GM21576 (cell line): ENCODE results near the gene STX8.
"Not testable (repeated sequence)": the region's sequence is repeated elsewhere in the genome, so short reads cannot be mapped to it uniquely, and the experiment has no call there.

Experiments used
- ATAC-seq: cut with Tn5 transposase; IDR thresholded peaks from one replicate; pipeline ENCODE4 v1.9.1; 2021; ENCODE audit warnings: mild to moderate bottlenecking, moderate library complexity; ENCODE audit not compliant: unreplicated experiment

Gene STX8

DNA sequence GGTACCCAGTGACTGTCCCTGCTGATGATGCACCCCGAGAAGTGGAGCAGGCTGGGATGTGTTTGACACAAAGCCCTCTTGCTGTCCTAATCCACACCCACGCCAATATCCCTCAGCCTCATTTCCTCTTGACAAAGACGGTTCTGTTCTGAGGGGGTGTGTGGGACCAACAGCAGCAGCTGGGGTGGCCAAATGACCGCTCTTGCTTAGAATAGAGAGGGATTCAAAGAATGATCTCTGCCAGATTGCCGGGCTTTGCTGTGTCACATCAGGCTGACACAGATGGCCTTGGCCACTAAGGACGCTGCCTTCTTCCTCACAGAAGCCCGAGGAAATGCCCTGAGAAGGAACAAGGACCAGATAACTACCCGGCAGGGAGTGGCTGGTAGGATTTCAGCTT lies 303.6 kb downstream of the STX8 start:
- no peak for ATAC-seq

DNA sequence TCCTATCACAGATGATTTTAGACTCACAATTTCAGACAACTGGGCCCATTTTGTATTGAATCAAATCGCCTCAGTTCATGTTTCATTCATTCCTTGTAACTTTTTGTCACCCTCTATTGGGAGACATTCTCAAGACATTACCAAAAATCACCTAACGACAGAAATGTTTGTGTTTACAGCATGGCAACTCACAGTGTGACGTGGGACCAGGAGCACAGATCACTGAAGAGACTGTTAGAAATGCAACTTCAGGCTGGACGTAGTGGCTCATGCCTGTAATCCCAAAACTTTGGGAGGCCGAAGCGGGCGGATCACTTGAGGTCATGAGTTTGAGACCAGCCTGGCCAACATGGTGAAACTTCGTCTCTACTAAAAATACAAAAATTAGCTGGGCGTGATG lies 304.7 kb downstream of the STX8 start:
- no peak for ATAC-seq

DNA sequence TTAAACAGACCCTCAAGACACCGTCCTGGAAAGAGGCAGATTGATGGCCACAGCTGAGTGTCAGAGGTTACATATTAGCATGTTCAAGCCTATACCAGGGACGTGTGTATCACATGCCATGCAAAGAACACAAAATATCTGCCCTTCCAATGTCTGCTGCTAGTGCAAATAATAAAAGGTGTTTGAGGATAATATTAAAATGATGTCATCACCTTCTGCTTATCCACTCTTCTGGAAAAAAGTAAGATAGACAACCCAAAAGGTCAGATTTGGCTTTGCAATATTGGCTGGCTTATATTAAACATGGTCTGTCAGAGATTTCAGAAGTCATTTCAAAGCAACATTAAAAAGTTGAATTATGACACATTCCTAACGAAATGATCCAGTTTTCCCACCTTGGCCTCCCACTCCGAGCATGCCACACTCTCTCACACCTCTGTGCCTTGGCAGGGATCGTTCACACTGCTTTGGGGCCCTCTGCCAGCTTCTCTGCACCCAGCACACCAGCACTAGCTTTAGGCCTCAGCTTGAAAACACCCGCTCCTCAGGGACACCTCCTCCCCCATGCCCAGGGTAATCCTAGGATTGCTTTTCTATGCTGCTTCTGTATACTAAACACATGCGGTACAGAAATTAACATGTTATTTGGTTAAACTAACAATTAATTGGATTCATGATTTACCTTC lies 306.1 kb downstream of the STX8 start:
- no peak for ATAC-seq

DNA sequence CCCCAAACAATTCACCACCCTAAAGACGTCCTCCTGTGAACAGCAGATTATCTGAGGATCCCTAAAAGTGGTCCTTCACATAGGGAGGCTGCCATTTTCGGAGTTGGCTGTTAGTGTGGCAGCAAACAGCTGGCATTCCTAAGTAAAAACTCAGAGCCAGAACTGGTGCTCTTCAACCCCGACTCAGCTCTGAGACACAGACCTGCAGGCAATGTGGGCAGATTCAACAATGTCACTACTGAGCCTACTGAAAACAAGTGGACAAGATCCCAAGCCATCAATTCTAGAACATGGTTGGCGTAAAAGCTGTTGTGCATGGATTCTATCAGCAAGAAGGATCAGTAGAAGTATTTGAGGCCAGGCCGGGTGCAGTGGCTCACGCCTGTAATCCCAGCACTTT lies 307.1 kb downstream of the STX8 start:
- no peak for ATAC-seq

DNA sequence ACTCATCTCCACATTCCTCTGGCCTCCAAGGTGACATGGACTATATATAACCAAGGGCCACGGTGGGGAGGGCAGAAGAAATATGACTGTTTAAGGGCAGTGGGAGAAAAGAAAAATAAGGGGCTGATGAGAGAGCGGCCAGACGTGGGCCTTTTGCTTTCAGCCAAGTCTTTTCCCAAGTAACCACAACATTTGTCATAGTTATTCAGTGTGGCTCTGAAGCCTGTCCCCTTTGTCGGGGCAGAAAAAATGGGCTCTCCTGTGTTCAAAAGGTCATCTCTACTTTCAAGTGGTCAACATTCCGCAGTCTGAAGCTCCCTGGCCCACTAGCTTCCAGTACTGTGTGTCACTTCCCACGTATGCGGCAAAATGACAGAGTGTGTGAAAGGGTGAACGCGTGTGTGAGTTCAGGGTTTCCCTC lies 308.9 kb downstream of the STX8 start:
- no peak for ATAC-seq

DNA sequence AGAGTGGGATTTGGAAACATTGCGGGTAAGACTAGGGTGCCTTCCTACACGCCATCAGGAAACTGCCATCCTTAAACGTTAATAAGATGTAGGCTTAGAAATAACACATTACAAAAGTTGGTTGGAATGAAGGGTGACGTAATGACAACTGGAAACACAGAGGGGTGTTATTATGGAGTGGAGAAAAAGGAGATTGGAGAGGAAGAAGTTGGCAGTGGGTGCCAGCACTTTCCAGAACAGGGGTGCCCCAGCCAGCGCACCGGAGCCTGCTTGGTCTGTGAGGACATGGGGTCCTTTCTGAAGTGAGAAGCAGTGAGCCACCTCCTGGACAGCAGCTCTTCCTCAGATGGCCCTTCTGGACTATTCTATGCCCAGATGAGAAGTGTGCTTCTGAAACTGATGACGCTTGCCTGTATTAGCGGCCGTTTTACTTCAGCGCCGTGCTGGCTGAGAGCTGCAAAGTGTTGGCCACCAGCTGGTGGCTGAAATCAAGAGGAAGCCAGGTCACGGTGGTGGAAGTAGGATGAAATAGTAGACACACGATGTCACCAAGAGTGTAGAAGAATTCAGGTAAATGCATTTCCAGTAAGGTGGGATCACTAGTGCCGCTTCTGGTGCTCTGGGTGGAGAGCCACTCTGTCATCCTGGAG lies 309.5 kb downstream of the STX8 start:
- no peak for ATAC-seq

DNA sequence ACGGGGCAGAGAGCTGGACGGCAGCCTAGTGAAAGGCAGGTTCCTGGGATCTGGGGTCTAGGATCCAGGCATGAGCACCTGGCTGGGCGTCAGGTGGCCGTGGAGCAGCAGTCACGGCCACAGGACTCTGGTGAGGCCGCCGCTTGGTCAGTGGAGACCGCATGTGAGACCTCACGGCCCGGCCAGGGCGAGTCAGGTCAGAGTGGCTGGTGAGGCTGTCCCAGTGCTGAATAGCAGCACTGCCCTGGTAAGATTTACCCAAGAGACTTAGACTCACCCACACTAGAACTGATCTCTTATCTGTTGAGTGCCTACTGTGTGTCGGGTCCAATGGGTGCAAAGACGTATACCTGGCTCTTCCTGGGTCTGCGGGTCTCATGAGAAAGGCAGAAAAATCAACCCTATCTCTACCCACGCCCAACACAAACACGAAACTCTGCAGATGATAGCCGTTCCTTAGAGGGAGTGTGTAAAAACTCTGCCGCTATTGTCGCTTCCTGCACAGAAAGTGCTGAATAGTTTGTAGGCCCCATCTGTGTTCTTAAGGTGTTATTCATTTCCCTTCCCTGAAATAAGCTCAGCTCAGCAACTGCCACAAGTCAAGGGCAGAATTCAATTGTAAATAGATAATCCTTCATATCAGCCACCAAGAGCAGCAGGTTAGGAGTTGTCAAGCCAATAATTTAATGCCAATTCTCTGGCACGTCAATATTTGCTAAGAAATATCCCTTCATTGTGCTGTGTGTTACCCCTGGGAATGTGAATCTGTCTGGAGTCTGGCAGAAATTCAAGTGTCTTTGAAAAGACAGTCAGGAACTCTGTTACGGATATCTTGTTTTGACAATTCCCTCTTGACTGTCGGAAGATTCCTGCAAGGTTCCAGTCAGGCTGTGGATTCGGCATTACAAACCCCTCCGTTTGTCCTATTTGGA lies 314.3 kb downstream of the STX8 start:
- ATAC-seq, result no peak

DNA sequence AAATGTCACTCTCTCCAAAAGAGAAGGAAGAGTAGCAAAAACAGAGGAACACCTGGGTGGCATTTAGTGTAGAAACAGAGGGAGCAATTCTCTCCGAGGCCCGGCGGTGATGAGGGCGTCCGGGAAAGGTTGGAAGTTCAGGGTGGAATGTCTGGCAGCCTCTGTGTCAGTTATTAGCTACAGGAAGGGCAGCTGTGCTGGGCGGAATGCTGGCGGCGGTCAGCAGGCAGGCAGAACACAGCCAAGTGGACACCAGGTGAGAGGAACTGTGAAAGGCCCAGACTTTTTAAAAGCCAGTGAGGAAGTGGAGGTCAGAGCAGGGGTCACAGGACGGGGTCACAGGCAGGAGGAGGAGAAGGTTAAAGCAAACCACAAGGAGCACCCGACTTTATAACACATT lies 316.2 kb downstream of the STX8 start:
- no peak for ATAC-seq

DNA sequence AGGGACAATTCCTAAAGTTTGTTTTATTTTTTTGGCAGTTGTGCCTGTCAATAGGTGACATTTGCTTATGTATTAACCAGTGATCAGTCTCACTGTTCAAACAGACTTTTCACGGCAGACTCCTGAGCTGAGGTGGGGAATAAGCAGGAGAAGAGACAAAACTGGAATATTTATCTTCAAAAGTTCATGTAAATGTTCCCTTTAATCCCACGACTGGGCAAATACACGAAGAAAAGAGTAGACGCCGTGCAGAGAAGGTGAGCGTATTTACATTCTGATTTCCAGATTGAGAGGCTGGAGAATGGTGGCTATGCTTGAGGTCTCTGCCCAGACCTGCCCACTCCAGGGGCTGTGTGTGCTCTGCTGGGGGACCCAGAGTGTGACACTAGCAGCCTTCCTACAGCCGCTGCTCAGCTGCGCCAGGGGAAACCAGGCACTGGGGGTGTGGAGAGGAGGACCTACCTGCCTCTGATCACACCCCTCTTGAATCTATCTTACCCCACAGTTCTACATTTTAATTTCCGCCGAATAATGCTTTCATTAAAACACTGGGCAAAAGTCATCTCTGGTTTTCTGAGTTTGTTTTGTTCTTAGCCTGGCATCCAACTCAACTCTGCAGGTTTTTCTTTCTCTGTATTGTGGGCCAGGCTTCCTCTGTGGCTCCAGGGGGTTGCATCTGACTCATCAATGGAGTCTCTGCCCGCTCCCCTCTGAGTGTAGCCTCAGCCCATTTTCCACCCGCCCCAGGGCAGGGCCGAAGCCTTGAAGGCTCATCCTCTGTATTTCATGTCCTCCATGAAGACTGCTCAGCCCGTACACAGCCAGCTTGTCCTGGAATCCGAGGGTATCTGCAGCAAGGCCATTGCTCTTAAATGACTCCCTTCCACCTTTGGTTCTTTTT lies 317.3 kb downstream of the STX8 start:
- no peak for ATAC-seq

DNA sequence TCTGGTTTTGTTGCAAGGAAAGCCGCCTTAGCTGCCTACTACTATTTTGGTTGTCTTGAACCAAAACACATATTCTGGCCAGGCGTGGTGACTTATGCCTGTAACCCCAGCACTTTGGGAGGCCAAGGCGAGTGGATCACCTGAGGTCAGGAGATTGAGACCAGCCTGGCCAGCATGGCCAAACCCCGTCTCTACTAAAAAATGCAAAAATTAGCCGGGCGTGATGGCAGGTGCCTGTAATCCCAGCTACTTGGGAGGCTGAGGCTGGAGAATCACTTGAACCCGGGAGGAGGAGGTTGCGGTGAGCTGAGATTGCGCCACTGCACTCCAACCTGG lies 318.0 kb downstream of the STX8 start:
- not testable (repeated sequence) for ATAC-seq

DNA sequence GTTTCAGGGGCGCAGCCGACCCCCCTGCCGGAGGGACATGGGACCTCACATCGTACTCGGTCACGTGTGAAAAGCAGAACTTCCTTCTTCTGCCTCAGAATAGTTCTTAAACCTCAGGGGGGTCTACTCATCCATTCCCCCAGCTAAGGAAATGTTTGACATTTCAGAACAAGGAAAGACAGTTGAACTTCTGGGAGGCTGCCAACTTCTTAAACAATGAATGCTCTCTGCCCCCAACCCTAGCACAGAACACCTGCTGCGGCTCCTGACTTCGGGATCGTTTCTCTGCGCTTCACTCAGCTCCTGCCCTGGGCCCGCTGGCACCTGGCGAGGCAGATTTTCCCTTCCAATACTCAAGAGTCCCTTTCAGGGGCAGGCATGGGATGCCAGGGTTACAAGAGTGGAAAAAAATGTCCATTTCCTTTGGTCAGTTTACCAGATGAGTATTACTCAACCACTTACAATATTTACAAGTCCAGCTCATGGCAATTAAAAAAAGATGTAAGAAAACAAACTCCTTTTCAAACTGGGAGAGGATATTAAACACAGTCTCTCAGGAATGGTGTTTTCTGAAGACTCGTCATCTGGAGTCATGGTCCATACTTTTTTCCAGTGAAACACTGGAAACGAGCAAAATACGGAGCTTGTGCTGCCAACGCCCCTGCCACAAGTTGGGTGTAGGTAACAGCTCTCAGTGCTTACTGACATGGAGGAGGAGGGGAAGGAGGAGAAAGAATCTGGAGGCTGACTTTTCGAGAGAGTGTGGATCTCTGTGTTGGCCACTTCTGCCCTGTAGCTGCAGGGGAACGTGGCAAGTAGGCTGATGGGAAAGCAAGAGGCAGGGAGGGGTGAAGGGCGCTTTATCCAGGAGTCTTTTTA lies 318.6 kb downstream of the STX8 start:
- ATAC-seq, result no peak

DNA sequence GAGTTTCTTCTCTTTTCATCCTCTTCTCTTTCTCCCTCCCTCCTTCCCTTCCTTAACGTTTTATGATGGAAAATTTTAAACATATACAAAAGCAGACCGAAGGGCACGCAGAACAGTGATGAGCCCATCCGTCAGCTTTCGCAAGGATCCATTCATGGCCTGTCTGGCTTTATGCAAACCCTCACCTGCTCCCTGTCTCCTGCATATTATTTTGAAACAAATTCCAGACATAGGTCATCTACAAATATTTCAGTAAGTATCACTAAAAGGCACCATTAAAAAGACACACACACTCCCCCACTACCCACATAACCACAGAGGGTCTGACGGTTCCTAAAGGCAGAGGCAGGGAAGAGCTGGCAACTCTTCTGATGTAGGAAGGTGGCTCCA lies 319.3 kb downstream of the STX8 start:
- no peak for ATAC-seq

DNA sequence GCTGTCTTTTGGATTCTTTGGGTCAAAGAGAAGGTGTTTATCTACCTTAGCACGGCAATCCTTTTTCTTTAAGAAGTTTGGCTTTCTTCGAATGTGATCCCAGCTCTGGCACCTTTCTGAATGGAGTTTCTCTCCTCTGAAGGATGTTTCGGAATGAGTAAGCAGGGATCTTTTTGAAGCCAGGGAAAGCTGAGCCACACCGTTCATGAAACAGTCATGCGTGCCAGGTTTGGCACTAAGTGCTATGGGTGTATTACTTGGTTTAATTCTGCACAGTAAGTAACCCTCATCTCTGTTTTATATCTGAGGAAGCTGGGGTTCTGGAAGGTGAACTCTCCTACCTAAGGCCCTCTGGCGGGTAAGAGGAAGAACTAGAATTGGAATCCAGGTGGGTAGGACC lies 319.8 kb downstream of the STX8 start:
- no peak for ATAC-seq

DNA sequence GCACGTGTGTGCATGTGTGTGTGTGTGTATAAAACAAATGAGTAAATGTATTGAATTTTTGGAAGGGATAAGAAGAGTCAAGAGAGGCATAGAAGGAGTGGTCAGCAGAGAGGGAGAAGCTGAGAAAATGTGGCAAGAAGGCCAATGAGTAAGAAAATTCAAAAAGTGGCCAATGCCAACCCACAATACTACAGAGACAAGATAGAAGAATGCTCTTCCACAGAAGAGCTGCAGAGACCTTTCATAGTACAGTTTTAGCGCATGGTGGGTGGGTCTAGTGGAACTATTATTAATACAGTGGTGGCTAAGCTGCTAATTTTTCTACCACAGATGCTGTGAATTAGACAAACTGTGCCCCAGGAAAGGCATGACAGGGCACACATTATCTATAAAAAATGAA lies 320.8 kb downstream of the STX8 start:
- no peak for ATAC-seq

DNA sequence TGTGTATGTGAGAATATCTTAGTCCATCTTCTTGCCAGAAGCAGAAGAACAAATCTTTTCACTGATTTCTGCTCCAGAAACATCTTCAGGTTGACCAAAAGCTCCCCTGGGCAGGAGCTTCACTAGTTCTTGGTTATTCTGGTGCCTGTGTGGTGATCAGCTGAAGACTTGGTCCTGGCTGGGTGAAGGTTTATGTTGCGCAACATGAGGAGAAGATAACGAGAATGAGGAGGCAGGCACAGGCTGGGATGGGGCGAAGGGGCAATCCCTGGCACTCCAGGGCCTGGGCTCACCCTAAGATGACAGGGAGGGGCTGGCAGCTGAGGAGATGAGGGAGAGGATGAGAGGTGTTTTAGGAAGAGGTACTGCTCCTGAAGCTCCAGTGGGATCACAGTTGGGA lies 322.3 kb downstream of the STX8 start:
- ATAC-seq, result no peak

DNA sequence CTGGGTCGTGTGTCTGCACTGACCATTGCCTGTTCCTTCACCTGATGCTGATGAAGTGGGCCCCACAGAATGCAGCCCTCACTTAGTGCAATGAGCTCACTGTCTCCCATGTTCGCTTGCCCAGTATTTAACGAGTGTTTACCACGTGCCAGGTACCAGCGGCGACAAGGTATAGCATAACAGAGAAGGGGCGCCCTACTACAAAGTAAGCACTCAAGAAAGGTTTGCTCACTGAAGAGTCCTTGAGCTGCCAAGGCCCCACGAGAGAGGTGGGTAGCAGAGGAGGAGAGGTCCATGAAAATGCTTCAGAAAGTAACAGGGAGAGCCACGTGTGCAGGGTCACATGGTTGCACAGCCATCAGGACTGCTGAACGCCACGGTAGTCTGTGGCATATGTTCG lies 324.3 kb downstream of the STX8 start:
- no peak for ATAC-seq

DNA sequence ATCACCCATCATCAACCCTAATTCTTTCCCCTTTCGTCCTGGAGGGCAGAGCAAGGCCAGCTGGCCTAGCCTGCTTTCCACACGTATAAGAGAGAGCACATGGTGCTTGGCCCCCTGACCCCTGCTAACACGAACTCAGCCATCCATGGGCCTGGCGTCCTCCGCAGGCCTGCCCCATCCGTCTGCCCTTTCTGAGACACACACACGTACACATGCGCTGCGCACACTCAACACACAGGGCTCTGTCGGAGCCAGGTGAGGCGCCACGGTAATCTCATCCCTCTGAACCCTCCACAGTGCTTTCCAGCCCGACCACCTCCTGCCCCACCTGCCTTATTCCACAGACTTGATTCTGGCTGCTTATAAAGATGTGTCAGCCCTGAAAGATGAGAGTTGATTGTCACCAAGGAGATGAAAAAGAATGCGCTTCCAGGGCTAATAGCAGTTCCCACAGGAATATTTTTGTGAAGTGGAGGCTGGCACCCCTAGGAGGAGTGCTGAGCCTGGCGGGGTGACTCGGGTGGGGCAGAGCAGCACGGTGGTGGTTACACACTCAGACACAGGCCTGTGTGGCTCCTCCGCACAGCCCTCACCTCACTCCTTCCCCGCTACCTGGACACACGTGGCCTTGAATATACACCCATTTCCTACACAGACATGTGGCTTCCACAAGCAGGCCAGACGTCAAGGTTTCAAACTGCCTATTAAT lies 326.2 kb downstream of the STX8 start:
- ATAC-seq, result no peak

DNA sequence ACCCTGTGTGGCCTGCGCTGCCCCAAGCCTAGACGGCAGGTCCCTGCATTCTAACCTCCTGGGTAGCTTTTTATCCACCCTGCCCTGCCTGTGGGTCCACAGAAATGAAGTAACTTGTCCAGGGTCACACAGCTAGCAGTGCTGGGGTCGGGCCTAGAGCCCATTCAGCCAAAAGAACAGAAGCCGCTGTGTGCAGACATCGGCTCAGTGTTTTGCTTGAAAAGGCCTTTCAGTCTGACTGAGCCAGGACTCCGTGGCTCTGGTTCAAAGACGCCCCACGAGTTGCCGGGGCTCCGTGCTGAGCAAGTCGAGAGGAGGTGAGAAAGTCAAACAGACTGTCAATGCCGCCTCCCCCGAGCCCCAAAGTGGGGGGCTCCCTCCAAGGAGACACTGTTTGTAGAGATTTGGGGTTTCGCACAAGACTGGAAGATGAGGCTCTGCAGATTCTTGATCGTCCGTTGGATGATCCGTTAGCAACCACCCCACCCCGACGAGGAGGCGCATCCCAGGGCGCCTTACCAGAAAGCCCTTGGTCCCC lies 328.1 kb downstream of the STX8 start:
- no peak for ATAC-seq
